GM12891 (cell line): ENCODE data around the gene TAMM41.

Experiments used
- POLR2A ChIP-seq: IDR thresholded peaks from 2 replicates; pipeline ENCODE4 v1.6.1; 2011; ENCODE audit warnings: low read depth, low read length, control low read depth
- POLR2AphosphoS5 ChIP-seq: IDR thresholded peaks from 2 replicates; pipeline ENCODE4 v1.6.1; 2011; ENCODE audit warnings: low read depth, low read length, control low read depth
- TAF1 ChIP-seq: IDR thresholded peaks from 2 replicates; pipeline ENCODE4 v1.6.1; 2011; ENCODE audit warnings: low read depth, low read length, control low read depth

GRCh38 chr3:11853450-11853849 lies 6.8 kb upstream of the TAMM41 start:
- TF ChIP-seq POLR2A (no peak), TAF1 (no peak), POLR2AphosphoS5 (no peak)
